HEK293 (cell line): ENCODE measurements around the gene TRIM33.

Experiments used
- CTCF ChIA-PET: fragments of 350-600 bp; formaldehyde crosslinking; extraction: SDS; loops from one replicate; lab custom pipeline; 2021; ENCODE audit warnings: antibody characterized with exemption; lab: Yijun Ruan, JAX
- POLR2A ChIA-PET: fragments of 300-600 bp; formaldehyde crosslinking; extraction: SDS; loops from one replicate; lab custom pipeline; 2020; ENCODE audit warnings: antibody characterized with exemption, inconsistent platforms; lab: Yijun Ruan, JAX
- H3K27ac ChIP-seq: fragments of 200-500 bp; sonication (Bioruptor generic); 2 replicates; pipeline ENCODE4 v1.5.1; 2014; ENCODE audit warnings: low read depth, low read length, control low read depth, inconsistent platforms; ENCODE audit errors: extremely low read depth
- H3K36me3 ChIP-seq, 2 experiments: fragments of 200-500 bp in 1 of 2; sonication (Bioruptor generic) in 1 of 2; 1 replicate in 1 of 2; 2 replicates in 1 of 2; pipeline ENCODE4 v1.5.1; 2014 to 2017; ENCODE audit warnings: inconsistent platforms in 2 of 2, low read length in 2 of 2; ENCODE audit not compliant: control insufficient read depth in 2 of 2, insufficient read depth in 1 of 2
- H3K4me1 ChIP-seq: fragments of 200-500 bp; sonication (Bioruptor generic); 2 replicates; pipeline ENCODE4 v1.5.1; 2014; ENCODE audit warnings: mild to moderate bottlenecking, low read length, inconsistent platforms; ENCODE audit not compliant: control insufficient read depth, insufficient read depth
- H3K4me3 ChIP-seq: 2 replicates; pipeline ENCODE4 v1.5.1; 2011; ENCODE audit warnings: low read depth, mild to moderate bottlenecking, control low read depth, low read length, moderate library complexity
- H3K9me3 ChIP-seq: fragments of 200-500 bp; sonication (Bioruptor generic); 2 replicates; pipeline ENCODE4 v1.5.1; 2014; ENCODE audit warnings: low read depth, low read length, inconsistent platforms; ENCODE audit not compliant: control insufficient read depth, insufficient read depth
- BCL11A ChIP-seq: fragments of 450-650 bp; formaldehyde crosslinking; IDR thresholded peaks from 2 replicates; pipeline ENCODE4 v1.5.1; 2016; ENCODE audit warnings: low read depth, missing biosample characterization, missing genetic modification characterization
- GLIS2 ChIP-seq: fragments of 450-650 bp; formaldehyde crosslinking; IDR thresholded peaks from 2 replicates; pipeline ENCODE4 v1.5.1; 2016; ENCODE audit warnings: missing biosample characterization, missing genetic modification characterization
- MZF1 ChIP-seq: fragments of 450-650 bp; formaldehyde crosslinking; IDR thresholded peaks from 2 replicates; pipeline ENCODE4 v1.5.1; 2017; ENCODE audit warnings: missing biosample characterization, missing genetic modification characterization, borderline replicate concordance
- SCRT2 ChIP-seq: fragments of 450-650 bp; formaldehyde crosslinking; IDR thresholded peaks from 2 replicates; pipeline ENCODE4 v1.5.1; 2016; ENCODE audit warnings: missing biosample characterization, missing genetic modification characterization
- ZBTB48 ChIP-seq: fragments of 450-650 bp; formaldehyde crosslinking; IDR thresholded peaks from 2 replicates; pipeline ENCODE4 v1.5.1; 2016; ENCODE audit warnings: missing biosample characterization, missing genetic modification characterization
- ZFHX2 ChIP-seq: fragments of 450-650 bp; formaldehyde crosslinking; conservative IDR thresholded peaks from 2 replicates; pipeline ENCODE4 v1.5.1; 2016; ENCODE audit warnings: missing biosample characterization, missing genetic modification characterization
- ZNF121 ChIP-seq: fragments of 450-650 bp; formaldehyde crosslinking; IDR thresholded peaks from 2 replicates; pipeline ENCODE4 v1.5.1; 2016; ENCODE audit warnings: missing biosample characterization, missing genetic modification characterization
- ZNF155 ChIP-seq: fragments of 450-650 bp; formaldehyde crosslinking; IDR thresholded peaks from 2 replicates; pipeline ENCODE4 v1.5.1; 2016; ENCODE audit warnings: missing biosample characterization, missing genetic modification characterization
- ZNF157 ChIP-seq: fragments of 450-650 bp; formaldehyde crosslinking; IDR thresholded peaks from 2 replicates; pipeline ENCODE4 v1.5.1; 2016; ENCODE audit warnings: missing biosample characterization, missing genetic modification characterization
- ZNF169 ChIP-seq: fragments of 450-650 bp; formaldehyde crosslinking; IDR thresholded peaks from 2 replicates; pipeline ENCODE4 v1.5.1; 2016; ENCODE audit warnings: missing biosample characterization, missing genetic modification characterization
- ZNF214 ChIP-seq: fragments of 450-650 bp; formaldehyde crosslinking; IDR thresholded peaks from 2 replicates; pipeline ENCODE4 v1.5.1; 2017; ENCODE audit warnings: missing biosample characterization, mild to moderate bottlenecking, missing genetic modification characterization, borderline replicate concordance
- ZNF239 ChIP-seq: fragments of 450-650 bp; formaldehyde crosslinking; IDR thresholded peaks from 2 replicates; pipeline ENCODE4 v1.5.1; 2016; ENCODE audit warnings: missing biosample characterization, missing genetic modification characterization
- ZNF24 ChIP-seq: fragments of 450-650 bp; formaldehyde crosslinking; IDR thresholded peaks from 2 replicates; pipeline ENCODE4 v1.5.1; 2016; ENCODE audit warnings: missing biosample characterization, missing genetic modification characterization
- ZNF292 ChIP-seq: fragments of 450-650 bp; formaldehyde crosslinking; IDR thresholded peaks from 2 replicates; pipeline ENCODE4 v1.5.1; 2016; ENCODE audit warnings: low read depth, missing biosample characterization, missing genetic modification characterization, borderline replicate concordance
- ZNF473 ChIP-seq: fragments of 450-650 bp; formaldehyde crosslinking; IDR thresholded peaks from 2 replicates; pipeline ENCODE4 v1.5.1; 2017; ENCODE audit warnings: missing biosample characterization, missing genetic modification characterization
- ZNF548 ChIP-seq: fragments of 450-650 bp; formaldehyde crosslinking; IDR thresholded peaks from 2 replicates; pipeline ENCODE4 v1.5.1; 2016; ENCODE audit warnings: missing biosample characterization, missing genetic modification characterization
- ZNF654 ChIP-seq: fragments of 450-650 bp; formaldehyde crosslinking; IDR thresholded peaks from 2 replicates; pipeline ENCODE4 v1.5.1; 2016; ENCODE audit warnings: low read depth, missing biosample characterization, missing genetic modification characterization
- ZNF658 ChIP-seq: fragments of 450-650 bp; formaldehyde crosslinking; IDR thresholded peaks from 2 replicates; pipeline ENCODE4; 2016; ENCODE audit warnings: missing biosample characterization, missing genetic modification characterization
- ZNF707 ChIP-seq: fragments of 450-650 bp; formaldehyde crosslinking; IDR thresholded peaks from 2 replicates; pipeline ENCODE4 v1.5.1; 2016; ENCODE audit warnings: missing biosample characterization, missing genetic modification characterization
- ZNF837 ChIP-seq: fragments of 450-650 bp; formaldehyde crosslinking; IDR thresholded peaks from 2 replicates; pipeline ENCODE4 v1.5.1; 2016; ENCODE audit warnings: missing biosample characterization, missing genetic modification characterization
- ZSCAN16 ChIP-seq: fragments of 450-650 bp; formaldehyde crosslinking; IDR thresholded peaks from 2 replicates; pipeline ENCODE4 v1.5.1; 2016; ENCODE audit warnings: missing biosample characterization, missing genetic modification characterization
- TF ChIP-seq, protein P1 (sequence below): fragments of 450-650 bp; formaldehyde crosslinking; IDR thresholded peaks from 2 replicates; pipeline ENCODE4 v1.5.1; 2016; ENCODE audit warnings: missing biosample characterization, missing genetic modification characterization, low read depth
- TF ChIP-seq, protein P2 (sequence below): fragments of 450-650 bp; formaldehyde crosslinking; IDR thresholded peaks from 2 replicates; pipeline ENCODE4 v1.5.1; 2016; ENCODE audit warnings: missing biosample characterization, missing genetic modification characterization
- TF ChIP-seq, protein P3 (sequence below): sonication (generic); formaldehyde crosslinking; IDR thresholded peaks from 2 replicates; pipeline ENCODE4 v1.8.1; 2022; ENCODE audit warnings: mild to moderate bottlenecking, moderate library complexity, missing genetic modification reagents

Gene TRIM33

DNA sequence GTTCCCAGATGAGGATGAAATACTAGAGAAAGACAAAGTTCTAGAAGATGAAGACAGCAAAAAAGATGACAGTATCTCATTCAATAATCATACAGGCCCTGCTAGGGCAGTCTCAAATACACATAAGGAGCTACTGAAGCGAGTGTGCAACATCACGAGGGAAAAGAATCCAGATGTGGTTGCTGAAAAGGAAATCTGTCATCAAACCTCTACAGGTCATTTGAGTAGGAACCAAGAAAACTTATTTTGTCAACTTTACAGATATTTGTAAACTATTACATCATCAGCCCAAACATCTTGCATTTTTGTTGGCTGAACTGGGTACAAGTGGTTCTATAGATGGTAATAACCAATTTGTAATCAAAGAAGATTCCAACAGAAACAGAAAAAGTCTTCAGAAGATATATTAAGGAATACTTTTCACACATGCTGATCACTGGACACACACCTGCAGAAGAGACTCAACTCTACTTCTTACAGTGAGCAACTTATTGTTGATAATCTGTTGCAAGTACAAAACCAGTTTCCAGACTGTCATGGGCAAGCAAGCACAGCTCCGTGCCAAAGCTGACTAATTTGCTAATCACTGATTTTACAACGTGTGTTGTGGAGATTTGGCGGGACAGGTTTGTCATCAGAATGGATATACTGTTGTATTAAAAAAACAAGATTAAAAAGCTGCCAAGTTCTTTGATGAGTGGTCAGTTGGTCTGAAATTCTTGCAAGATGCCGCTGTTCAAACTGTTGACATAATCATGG lies 42.1 kb downstream of the TRIM33 start (continued):
- TF ChIP-seq ZNF169: no peak
- no peak for TF ChIP-seq ZNF121 (tag by site-specific recombination)
- no peak for TF ChIP-seq ZNF24 (tag by site-specific recombination)
- no peak for TF ChIP-seq ZSCAN16 (tag by site-specific recombination)

DNA sequence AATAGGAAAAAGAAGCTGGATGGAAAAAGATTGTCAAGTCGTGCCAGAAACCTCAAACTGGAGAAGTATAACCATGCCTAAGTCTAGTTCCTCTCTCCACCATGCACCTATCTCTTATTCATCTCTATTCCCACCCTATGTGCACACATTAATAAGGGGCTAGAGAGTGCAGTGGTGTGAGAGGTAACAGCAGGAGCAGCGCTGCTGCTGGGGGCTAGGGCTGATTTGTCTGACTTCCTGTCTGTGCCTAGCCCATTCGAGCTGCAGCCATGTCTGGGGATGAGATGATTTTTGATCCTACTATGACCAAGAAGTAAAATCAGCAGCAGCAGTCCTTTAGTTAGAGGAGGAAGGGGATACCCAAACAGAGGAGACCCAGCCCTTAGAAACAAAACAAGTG lies 43.0 kb downstream of the TRIM33 start:
- Histone ChIP-seq H3K9me3 (no peaks in the 10 kb centered on the region), H3K4me3 (no peak overlapping the region), H3K27ac (no peak overlapping the region), H3K4me1 (no peaks in the 10 kb centered on the region), H3K36me3 (no peaks in the 10 kb centered on the region; a peak in 1 of 3 replicates)
- POLR2A ChIA-PET: interaction anchor here (0.6 kb wide), 1 partner anchor 29 kb away, joined by 4 read pairs; no protein-coding TSS in a partner anchor
- no peak for TF ChIP-seq ZNF239
- TF ChIP-seq BCL11A: no peak
- no peak for TF ChIP-seq GLIS2 (tag by site-specific recombination)
- TF ChIP-seq, protein P1, sequence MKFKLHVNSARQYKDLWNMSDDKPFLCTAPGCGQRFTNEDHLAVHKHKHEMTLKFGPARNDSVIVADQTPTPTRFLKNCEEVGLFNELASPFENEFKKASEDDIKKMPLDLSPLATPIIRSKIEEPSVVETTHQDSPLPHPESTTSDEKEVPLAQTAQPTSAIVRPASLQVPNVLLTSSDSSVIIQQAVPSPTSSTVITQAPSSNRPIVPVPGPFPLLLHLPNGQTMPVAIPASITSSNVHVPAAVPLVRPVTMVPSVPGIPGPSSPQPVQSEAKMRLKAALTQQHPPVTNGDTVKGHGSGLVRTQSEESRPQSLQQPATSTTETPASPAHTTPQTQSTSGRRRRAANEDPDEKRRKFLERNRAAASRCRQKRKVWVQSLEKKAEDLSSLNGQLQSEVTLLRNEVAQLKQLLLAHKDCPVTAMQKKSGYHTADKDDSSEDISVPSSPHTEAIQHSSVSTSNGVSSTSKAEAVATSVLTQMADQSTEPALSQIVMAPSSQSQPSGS (tag by site-specific recombination): no peak
- TF ChIP-seq, protein P2, sequence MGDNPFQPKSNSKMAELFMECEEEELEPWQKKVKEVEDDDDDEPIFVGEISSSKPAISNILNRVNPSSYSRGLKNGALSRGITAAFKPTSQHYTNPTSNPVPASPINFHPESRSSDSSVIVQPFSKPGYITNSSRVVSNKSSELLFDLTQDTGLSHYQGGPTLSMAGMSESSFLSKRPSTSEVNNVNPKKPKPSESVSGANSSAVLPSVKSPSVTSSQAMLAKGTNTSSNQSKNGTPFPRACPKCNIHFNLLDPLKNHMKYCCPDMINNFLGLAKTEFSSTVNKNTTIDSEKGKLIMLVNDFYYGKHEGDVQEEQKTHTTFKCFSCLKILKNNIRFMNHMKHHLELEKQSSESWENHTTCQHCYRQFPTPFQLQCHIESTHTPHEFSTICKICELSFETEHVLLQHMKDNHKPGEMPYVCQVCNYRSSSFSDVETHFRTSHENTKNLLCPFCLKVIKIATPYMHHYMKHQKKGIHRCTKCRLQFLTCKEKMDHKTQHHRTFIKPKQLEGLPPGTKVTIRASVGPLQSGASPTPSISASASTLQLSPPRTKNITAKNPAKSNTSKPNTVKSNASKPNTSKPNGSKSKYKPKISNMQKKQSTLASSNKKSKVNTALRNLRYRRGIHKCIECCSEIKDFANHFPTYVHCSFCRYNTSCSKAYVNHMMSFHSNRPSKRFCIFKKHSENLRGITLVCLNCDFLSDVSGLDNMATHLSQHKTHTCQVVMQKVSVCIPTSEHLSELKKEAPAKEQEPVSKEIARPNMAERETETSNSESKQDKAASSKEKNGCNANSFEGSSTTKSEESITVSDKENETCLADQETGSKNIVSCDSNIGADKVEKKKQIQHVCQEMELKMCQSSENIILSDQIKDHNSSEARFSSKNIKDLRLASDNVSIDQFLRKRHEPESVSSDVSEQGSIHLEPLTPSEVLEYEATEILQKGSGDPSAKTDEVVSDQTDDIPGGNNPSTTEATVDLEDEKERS (tag by site-specific recombination): no peak
- TF ChIP-seq ZNF658: no peak
- no peak for TF ChIP-seq ZNF214 (tag by site-specific recombination)
- TF ChIP-seq ZNF155 (tag by site-specific recombination): no peak
- TF ChIP-seq, protein P3, sequence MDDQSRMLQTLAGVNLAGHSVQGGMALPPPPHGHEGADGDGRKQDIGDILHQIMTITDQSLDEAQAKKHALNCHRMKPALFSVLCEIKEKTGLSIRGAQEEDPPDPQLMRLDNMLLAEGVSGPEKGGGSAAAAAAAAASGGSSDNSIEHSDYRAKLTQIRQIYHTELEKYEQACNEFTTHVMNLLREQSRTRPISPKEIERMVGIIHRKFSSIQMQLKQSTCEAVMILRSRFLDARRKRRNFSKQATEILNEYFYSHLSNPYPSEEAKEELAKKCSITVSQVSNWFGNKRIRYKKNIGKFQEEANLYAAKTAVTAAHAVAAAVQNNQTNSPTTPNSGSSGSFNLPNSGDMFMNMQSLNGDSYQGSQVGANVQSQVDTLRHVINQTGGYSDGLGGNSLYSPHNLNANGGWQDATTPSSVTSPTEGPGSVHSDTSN (CRISPR knock-in tag): no peak
- no peak for TF ChIP-seq ZNF548 (tag by site-specific recombination)
- TF ChIP-seq ZNF837: no peak
- TF ChIP-seq ZFHX2 (tag by site-specific recombination): no peak
- no peak for TF ChIP-seq ZNF654 (tag by site-specific recombination)
- CTCF ChIA-PET: interaction anchor here (0.6 to 0.8 kb wide), 4 partner anchors 29 to 1684 kb away, joined by 3 to 6 read pairs (median 4); no protein-coding TSS in a partner anchor

DNA sequence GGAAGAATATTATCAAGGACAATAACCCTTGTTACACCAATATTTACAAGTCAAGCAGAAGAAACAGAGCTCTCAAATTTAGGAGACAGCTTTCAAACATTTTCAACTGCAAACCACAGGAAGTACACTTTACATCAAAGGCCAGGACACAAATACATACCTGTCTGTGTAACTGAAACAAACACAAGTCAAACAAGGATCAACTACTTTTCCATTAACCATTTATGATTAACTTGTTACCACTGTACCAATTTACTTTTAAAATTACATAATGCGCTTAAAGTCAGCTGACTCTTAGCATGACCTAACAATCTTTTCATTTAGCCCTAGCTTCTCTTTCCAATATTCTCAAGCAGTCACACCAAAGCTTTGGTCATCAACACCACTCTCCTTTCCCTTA lies 43.5 kb downstream of the TRIM33 start:
- H3K4me3 ChIP-seq: no peak overlapping the region
- H3K9me3 ChIP-seq: no peaks in the 10 kb centered on the region
- CTCF ChIA-PET: interaction anchor here (0.6 to 0.8 kb wide), 3 partner anchors 14 to 361 kb away, joined by 3 to 6 read pairs (median 4); no protein-coding TSS in a partner anchor
- TF ChIP-seq SCRT2 (tag by site-specific recombination): no peak
- TF ChIP-seq MZF1 (tag by site-specific recombination): no peak
- TF ChIP-seq ZNF157 (tag by site-specific recombination): no peak
- no peak for TF ChIP-seq ZBTB48 (tag by site-specific recombination)
- TF ChIP-seq ZNF707 (tag by site-specific recombination): no peak
- TF ChIP-seq ZNF473 (tag by site-specific recombination): no peak
- no peak for TF ChIP-seq ZNF292
- TF ChIP-seq, all 188 proteins: peak for 0
- H3K4me1 ChIP-seq: no peaks in the 10 kb centered on the region
- H3K27ac ChIP-seq: no peak overlapping the region
- POLR2A ChIA-PET: interaction anchor here (0.6 kb wide), 1 partner anchor 28 kb away, joined by 4 read pairs; no protein-coding TSS in a partner anchor
- peaks cover 0 to 2% of the 10 kb centered on the region in 2 experiments; a peak in 2 of 3 replicates for H3K36me3 ChIP-seq
